GM12873 (cell line): ENCODE data around the gene ZNF438.

Experiments used
- TF ChIP-seq, protein P1 (sequence below): IDR thresholded peaks from 2 replicates; pipeline ENCODE4 v1.5.1; 2012; ENCODE audit warnings: low read depth, mild to moderate bottlenecking, moderate library complexity, low read length, control low read depth; ENCODE audit not compliant: insufficient read depth; ENCODE audit errors: missing control alignments

The ZNF438 gene

DNA sequence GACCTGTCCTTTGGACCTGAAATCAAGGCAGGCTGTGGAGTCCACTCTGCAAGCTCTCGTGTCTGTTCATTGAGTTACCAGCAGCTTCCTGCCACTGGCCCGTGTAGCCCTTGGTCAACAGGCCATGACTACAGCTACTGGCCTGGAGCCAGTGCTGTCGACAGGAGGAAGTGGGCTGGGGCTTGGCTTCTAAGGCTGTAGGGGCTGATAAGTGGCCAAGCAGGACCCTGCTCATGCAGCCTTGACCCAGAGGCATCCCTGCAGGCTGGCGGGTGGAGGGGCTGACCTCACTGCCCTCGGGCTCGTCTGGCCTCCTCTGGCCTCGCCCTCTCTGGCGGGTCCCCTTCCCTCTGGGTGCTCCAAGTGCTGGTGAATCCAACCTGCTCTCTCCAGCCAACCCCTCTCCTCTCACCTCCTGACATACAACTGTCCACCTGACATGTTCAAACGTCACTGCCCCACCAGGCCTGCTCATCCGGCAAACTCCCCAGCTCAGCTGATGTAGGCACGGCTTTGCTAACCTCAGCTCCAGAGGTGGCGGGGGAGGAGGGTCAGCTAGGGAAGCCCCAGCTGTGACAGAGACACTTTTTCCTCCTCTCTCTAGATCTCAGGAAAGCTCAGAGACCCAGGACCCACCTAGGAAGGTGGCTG, 213.5 kb downstream of the ZNF438 start:
- TF ChIP-seq, protein P1, sequence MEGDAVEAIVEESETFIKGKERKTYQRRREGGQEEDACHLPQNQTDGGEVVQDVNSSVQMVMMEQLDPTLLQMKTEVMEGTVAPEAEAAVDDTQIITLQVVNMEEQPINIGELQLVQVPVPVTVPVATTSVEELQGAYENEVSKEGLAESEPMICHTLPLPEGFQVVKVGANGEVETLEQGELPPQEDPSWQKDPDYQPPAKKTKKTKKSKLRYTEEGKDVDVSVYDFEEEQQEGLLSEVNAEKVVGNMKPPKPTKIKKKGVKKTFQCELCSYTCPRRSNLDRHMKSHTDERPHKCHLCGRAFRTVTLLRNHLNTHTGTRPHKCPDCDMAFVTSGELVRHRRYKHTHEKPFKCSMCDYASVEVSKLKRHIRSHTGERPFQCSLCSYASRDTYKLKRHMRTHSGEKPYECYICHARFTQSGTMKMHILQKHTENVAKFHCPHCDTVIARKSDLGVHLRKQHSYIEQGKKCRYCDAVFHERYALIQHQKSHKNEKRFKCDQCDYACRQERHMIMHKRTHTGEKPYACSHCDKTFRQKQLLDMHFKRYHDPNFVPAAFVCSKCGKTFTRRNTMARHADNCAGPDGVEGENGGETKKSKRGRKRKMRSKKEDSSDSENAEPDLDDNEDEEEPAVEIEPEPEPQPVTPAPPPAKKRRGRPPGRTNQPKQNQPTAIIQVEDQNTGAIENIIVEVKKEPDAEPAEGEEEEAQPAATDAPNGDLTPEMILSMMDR = no peak

DNA sequence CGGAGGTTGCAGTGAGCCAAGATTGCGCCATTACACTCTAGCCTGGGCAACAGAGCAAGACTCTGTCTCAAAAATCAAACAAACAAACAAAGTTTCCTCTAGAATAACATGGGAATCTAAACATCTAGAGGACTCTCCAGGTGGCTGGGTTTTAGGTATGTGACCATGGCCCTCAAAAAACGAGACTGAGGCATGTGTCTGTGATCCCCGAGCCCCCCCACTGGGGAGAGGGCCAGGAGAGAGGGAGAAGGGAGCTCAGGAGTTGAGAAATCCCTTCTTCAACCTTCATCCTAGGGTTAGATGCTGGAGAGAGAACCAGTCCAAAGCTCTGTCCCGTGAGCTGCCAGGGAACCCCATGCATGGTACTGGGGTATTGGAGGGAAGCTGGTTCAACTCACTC, 214.1 kb downstream of the ZNF438 start:
- TF ChIP-seq, protein P1 = no peak

GRCh38 chr10:30816820-30817171, 214.9 kb downstream of the ZNF438 start:
- TF ChIP-seq, protein P1 = no peak

DNA sequence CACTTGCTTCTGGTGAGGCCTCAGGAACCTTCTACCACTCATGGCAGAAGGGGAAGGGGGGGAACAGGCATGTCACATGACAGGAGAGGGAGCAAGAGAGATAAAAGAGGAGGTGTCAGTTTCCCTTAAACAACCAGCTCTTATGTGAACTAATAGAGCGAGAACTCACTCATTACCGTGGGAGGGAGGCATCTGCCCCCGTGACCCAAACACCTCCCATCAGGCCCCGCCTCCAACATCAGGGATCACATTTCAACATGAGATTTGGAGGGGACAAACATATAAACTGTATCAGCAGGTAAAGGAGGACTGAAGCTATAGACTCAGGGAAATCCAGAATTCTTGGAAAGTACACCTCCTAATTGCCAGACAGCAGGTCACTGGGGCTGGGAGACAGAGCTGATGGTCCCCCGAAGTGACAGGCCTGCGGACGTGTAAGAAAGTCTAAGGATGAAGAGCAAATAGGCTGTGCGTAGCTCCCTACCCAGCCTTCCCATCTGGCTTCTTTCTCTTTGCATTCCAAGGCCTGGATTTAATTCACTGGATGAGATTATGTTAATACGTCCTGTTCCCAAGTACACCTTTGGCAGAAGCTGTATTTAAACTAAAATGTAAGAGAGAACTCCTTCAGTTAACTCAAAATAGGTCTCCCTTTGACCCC, 215.4 kb downstream of the ZNF438 start:
- TF ChIP-seq, protein P1 = no peak

DNA sequence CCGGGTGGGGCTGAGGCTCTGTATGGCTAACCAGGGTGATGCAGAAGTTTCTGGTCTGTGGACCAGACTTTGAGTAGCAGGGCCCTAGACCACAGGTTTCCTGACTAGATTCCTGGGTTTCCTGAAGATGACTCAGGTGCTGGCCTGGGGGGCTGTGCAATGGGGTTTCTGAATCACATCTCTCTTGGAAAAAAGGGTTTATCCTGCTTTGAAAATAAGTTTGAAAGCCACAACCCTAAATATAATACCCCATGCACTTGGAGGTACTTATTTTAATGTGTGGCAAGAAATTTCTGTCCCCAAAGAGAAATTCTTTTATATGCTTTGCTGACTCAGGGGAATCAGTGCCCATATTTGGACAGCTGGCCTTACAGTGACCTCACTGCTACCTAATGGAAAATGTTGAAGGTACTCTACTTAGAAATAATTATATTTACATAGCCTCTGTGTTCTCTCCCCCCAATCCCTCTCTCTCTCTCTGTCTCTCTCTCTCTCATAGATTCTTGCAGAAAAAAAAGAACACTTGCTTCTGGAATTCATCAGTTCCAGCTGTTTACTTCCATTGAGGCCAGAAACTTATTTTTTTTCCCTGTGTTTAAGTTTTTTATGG, 217.7 kb downstream of the ZNF438 start:
- TF ChIP-seq, protein P1 = no peak

DNA sequence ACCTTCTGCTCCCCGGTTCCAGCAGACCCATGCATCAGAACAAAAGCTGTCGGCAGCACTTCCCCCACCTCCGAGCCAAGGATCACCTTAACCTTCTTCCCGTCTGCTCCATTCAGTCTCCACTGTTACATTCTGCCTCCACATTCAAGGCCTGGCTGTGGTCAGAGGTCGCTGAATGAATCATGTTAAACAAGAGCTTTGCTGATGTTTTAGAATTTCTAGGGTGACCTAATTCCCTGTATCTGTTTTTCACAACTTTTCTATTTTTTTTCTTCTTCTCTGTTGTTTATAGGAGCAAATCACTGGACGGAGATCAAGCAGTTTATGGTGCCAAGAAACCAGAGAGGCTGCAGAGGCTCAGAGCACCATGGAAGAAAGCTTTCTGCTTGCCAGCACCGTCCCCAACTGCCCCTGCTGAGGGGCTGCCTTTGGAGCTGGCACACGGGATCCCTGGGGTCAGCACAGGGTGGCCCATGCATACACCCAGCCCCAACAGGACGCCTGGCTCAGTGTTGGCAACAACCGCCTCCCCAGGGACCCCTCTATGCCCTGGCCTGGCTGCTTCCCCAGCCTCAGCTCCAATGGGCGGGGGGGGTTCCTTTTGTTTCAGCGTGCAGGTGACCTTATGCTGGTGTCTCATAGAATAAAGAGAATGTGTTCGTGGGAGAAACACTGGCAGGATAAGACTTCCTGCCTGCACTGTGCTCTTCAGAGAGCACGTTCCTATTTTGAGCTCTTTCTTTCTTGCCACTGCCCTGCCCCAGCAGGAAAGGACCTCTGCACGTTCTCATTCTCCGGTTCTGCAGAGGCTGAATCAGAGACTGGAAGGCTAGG, 219.4 kb downstream of the ZNF438 start:
- TF ChIP-seq, protein P1 = no peak
